Astrocyte of the spinal cord (primary cell): ENCODE data around the gene CD244.

Experiments used
- DNase-seq: peaks from one replicate; pipeline ENCODE4 v3.0.0; 2011; ENCODE audit warnings: low read depth, low spot score
- H3K4me3 ChIP-seq: 2 replicates; pipeline ENCODE4 v1.5.1; 2011; ENCODE audit warnings: low read depth, mild to moderate bottlenecking, low read length, moderate library complexity
- in situ Hi-C: cut with HindIII; loops from 2 replicates; pipeline ENCODE4 v1.10.0; 2017; ENCODE audit warnings: low sequenced_read_pairs
- TF ChIP-seq, protein P1 (sequence below): IDR thresholded peaks from 2 replicates; pipeline ENCODE4 v1.5.1; 2012; ENCODE audit warnings: low read depth, mild to moderate bottlenecking, low read length, inconsistent platforms

CD244 gene

DNA sequence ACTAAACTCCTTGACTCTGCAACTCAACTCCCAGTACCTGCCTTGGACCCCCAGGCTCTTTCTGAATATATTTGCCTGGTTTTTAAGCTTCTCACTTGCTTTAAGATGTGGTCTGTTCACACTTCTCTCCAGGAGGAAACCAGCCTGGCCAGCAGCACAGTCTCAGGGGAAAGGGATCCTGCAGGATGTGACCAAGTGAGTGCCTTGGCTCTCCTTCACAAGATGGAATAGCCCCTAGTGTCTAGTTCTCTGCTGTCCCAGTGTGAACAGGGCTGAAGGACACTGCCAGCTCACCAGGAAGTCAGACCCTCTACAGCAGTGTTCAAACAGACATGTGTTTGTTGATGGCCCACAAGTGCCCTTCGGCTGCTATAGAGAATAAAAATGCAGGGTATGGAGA, 32.9 kb downstream of the CD244 start:
- DNase-seq: no peak
- TF ChIP-seq, protein P1, sequence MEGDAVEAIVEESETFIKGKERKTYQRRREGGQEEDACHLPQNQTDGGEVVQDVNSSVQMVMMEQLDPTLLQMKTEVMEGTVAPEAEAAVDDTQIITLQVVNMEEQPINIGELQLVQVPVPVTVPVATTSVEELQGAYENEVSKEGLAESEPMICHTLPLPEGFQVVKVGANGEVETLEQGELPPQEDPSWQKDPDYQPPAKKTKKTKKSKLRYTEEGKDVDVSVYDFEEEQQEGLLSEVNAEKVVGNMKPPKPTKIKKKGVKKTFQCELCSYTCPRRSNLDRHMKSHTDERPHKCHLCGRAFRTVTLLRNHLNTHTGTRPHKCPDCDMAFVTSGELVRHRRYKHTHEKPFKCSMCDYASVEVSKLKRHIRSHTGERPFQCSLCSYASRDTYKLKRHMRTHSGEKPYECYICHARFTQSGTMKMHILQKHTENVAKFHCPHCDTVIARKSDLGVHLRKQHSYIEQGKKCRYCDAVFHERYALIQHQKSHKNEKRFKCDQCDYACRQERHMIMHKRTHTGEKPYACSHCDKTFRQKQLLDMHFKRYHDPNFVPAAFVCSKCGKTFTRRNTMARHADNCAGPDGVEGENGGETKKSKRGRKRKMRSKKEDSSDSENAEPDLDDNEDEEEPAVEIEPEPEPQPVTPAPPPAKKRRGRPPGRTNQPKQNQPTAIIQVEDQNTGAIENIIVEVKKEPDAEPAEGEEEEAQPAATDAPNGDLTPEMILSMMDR: no peak
- in situ Hi-C loops: no loop called here
- H3K4me3 ChIP-seq: no peak overlapping the region

DNA sequence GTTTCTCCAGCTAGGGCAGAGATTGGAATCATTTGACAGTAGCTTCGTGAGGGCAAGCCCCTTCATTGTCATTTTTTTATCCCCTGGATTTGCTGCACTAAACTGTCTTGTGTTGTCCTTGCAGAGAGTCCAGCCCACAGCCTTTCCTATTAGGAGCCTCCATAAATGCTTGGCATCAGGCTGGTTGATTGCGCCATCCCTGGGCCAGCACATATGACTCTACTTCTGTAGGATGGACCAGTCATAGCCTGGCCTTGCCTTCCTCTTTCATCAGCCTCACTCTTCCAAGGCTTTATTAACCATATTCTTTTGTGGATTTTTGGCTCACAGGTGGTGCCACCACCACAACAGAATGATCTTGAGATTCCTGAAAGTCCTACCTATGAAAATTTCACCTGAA, 35.3 kb downstream of the CD244 start:
- in situ Hi-C loops: no loop called here
- H3K4me3 ChIP-seq: no peak overlapping the region
- TF ChIP-seq, protein P1: no peak
- DNase-seq: no peak

- H3K4me3 ChIP-seq: no peak overlapping the region
- in situ Hi-C loops: no loop called here
- peak; percentile 36 for DNase-seq
- TF ChIP-seq, protein P1: no peak
These were observed 36.1 kb downstream of the CD244 start for GRCh38 chr1:160826546-160826945.

GRCh38 chr1:160823296-160823695, 39.4 kb downstream of the CD244 start:
- in situ Hi-C loops: no loop called here

DNA sequence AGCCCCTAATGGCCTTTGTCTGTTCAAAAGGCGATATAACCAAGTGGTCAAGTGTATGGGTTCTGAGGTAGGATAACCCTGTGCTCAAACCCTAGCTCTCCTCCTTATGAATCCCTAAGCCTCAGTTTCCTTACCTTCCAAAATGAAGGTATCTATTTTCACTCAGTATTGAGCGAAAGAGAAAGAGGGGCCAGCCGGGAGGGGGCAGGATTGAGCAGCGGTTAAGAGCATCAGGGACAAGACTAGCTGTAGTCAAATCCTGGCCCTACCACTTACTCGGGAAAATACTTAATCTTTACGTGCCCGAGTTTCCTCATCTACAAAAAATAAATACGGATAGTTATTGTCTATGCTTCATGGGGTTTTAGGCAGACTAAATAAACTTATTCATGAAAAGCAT, 41.1 kb downstream of the CD244 start:
- in situ Hi-C loops: no loop called here
- TF ChIP-seq, protein P1: no peak
- no peak overlapping the region for H3K4me3 ChIP-seq
- no peak for DNase-seq

More at GRCh38 chr1:160823296-160823695, 39.4 kb downstream of the CD244 start:
- no peak overlapping the region for H3K4me3 ChIP-seq
- no peak for DNase-seq
- TF ChIP-seq, protein P1: no peak

DNA sequence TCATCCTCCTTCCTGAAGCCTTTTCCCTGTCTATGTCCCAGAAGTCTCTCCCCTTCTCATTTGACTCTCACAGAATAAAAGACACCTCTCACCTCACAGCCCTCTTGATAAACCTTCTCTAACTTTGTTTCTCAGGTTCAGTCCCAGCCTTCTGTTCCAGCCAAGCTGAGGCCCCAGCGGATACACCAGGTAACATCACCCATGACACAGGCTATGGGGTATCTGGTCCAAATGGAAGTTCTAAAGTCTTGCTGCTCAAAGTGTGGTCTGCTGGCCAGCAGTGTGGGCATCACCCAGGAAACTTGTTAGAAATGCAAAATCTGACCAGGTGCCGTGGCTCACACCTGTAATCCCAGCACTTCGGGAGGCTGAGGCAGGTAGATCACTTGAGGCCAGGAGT, 43.5 kb downstream of the CD244 start:
- DNase-seq: no peak

More for the DNA sequence above, 43.5 kb downstream of the CD244 start:
- no peak overlapping the region for H3K4me3 ChIP-seq
- in situ Hi-C loops: no loop called here
- TF ChIP-seq, protein P1: no peak
